Activated CD8-positive, alpha-beta memory T cell treated with anti-CD3 and anti-CD28 coated beads, Interleukin-2, amount 50 U/mL, for 24 hours (primary cell): ENCODE data around the gene ANK3.

Experiments used
- DNase-seq: peaks from one replicate; pipeline ENCODE4 v3.0.0-alpha.2; 2020; ENCODE audit errors: extremely low read depth

ANK3 gene

DNA sequence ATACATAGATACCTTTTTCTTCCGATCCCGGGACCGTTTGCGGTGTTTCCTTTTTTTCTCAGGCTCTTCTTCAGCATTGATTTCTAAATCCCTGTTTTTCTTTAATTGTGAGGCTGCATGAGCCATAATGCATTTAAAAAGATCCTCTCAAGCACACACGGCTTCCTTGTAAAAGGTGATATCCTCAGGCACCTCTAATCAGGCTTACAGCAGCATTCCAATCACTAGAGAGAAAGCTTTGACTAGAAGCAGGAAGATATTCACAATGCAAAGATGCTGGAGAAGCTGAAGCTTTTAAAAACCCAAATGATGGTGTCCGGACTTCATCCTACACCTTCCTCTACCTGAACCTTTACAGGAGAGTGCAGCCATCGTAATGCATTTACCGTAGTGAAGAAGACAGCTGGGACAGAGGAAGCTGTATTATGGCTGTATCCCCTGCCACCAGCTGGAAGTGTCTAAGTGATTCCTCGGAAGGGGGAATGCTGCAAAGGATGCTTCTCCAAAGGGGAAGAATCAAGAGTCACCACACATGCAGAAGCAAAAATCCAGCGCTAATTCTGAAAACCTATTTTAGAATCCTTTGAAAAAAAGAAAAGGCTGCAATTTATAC is at the start of gene ANK3:
Gene ANK3, minus strand, starts transcription at position 463 of the 613 bp plus-strand sequence. Its CDS starts 337 bp downstream, at position 126.
- DNase-seq, result no peak

DNA sequence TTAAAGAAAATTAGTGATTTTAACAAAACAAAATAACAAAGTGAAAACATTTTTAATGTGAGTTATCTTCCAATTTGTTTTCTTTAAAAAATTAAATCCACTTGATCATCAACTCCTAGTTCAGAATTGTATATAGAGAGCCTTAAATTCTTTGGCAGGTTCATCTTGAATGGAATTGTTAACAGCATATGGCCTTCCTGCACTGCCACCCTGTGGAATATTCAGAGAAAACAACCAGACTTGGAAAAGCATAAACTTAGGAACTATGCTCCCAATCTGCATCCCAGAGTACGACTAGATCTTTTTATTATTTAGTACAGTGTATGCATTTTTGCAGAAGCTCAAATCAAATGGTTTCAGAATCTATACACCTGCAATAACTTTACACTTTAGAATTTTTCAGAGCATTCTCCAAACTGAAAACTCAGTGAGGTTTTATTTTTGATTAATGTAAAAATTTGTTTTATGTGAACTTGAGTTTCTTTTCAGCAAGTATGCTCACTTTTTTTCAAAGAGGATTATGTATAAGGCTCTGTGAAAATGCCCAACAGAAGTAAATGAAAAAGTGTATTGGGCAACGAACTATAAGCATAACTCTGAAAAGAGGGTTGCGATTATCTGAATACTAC is 44.9 kb upstream of the ANK3 start:
- DNase-seq, result no peak

DNA sequence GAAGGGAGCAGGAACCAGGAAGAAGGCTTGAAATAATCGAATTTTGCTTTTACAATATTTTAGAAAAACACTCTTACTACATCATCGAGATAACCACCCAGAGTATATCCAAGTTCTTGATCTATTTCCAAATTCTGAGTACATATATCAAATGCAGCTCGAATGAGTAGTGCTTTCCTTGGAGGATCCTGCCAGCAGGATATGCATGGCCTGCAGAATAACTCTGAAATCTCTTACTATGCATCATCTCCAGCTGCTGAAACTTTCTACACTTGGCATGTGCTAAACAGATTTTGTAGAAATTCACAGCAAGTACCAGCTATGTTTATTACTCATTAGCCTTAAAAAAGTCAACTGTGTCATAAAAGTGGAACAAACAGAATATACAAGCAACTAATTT is 44.0 kb upstream of the ANK3 start:
- no peak for DNase-seq

DNA sequence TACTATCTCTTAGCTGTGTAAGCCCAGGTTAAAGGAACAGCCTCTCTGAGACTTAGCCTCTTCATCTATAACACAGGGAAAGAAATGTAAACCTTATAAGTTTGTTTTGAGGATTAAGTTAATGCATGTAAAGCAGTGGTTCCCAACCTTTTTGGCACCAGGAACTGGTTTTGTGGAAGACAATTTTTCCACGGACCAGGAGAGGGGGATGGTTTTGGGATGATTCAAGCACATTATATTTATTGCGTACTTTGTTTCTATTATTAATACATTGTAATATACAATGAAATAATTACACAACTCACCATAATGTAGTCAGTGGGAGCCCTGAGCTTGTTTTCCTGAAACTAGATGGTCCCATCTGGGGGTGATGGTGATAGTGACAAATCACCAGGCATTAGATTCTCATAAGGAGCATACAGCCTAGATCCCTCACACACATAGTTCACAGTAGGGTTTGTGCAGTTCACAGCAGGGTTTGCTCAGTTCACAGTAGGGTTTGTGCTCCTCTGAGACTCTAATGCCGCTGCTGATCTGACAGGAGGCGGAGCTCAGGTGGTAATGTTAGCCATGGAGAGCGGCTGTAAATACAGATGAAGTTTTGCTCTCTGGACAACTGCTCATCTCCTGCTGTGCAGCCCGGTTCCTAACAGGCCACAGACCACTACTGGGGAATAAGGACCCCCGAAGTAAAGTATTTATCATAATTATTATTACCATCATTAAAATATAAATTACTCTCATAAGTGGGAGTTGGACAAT is 41.3 kb upstream of the ANK3 start:
- no peak for DNase-seq

DNA sequence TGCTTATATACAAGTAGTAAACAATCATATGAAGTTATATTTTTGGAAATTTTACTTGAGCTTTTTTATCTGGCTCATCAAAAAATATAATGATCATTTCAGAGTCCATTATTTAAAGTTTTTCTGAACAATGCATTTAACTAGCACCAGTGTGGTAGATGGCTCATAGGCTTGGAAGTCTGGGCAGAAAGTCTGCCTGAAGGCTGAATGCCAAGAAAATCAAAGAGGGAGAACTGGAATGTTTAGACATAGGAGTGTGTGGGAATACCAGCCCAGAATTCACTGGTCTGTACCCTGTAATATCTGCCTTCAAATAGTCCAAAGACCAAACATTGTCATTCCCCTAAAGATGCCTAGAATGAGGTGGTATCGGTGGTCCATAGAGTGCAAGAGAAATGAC is 40.3 kb upstream of the ANK3 start:
- DNase-seq, result no peak

DNA sequence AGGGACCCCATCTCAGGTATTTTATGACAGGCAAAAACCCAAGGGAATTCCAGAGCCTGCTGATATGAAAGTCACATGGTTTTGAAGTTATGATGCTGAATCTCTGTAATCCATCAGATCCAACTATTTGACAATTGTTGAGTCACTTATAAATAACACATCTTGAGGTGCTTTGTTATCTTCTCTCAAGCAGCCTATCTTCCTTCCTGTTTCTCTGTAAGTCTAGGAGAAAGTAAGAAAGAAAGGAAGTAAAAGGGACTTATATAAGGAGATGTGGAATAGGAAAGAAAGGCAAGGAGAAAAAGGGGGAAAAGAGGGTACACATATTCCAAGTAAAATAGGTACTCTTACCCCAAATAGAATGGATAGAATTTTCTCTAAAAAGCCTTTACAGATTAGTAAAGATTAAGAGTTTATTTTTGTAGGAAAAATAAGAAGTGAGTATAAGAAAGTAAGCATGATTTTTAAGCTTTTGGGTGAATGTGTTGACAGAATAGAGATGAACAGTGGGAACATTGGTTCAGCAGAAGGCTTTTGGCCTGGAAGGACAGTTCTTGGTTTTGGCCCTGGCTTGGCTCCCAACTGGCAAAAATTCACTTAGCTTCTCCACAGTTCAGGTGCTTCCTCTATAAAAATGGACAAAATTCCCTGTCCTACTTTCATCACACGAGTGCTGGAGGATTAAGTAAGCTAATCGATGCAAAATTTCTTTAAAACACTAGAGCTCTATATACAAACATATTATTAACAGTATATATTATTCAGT is 39.6 kb upstream of the ANK3 start:
- no peak for DNase-seq

DNA sequence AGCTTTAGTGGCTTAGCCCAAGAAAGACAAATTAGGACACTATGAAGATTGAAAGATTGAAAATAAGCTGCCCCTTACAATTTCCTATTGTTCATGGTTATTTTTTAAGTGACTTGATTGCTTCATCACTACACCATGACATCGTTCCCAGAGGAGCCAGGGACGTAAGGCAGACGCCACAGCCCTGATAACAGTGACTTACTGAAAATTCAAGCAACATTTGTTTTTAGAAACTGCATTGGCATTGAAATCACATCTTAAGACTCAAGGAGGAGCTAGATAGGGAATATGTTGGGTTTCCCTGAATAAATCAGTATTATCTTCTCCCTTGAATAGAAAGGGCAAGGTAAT is 38.7 kb upstream of the ANK3 start:
- no peak for DNase-seq

DNA sequence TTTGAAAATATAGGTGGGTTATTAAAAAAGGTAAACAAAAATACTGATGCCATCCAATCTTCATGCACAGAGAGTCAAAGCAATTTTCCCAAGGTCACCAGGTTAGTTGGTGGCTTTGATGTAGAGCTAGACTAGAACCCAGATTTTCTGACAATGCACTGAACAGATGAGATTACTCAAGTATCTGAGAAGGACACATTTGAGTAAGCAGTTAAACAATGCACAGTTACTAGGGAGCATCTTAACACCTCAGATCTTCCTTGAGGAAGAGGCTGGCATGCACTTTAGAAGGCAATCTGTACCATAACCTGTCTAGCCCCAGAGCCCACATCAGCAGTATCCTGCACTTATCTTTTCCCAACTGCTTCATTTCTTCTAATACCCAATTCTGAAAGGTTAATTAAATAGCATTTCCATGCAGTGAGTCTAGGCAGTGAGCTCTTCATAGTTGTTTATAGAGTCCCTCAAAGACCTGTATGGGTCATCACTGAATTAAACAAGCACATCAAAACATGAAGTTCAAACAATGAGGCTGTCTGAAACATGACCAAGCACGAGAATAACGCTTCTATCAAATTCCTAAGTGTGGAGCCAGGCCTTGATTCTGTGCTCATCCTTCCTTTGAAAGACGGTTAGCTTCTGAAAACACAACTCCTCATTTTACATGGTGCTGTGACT is 38.2 kb upstream of the ANK3 start:
- DNase-seq, result no peak

DNA sequence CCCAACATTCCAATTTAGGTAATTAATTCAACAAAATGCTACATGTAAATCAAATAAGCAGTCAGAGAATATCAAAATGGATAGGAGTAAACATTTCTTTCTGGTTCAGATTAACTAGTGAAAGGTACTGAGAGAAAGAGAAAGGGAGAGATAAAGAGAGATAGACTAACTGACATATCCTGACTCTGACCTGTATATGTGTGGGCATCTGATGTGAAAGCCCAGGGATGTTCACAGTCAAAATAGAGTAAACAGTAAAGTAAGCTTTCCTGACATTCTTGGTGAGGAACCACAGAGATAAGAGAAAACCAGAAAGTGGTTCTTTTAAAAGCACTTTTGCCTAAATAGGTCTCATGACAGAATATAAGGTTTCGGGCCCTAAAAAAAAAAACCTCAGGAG is 37.5 kb upstream of the ANK3 start:
- no peak for DNase-seq

DNA sequence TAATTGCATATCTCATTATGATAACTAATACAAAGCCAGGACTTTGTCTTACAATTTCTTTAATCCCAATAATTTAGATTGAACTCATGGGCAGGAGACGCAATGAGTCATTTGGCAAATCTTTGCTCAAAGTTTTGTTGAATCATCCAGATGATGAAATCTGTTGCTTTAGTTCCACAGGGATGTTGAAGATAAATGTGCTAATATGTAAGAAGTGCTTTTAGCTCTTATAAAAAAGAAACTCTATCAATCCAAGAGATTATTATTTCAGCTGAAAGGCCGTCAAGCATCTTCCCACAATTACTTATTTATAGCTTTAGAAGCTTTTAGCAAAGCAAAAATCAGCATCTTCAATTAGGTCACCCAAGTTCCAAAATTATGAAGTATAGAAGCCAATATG is 36.8 kb upstream of the ANK3 start:
- DNase-seq, result no peak

DNA sequence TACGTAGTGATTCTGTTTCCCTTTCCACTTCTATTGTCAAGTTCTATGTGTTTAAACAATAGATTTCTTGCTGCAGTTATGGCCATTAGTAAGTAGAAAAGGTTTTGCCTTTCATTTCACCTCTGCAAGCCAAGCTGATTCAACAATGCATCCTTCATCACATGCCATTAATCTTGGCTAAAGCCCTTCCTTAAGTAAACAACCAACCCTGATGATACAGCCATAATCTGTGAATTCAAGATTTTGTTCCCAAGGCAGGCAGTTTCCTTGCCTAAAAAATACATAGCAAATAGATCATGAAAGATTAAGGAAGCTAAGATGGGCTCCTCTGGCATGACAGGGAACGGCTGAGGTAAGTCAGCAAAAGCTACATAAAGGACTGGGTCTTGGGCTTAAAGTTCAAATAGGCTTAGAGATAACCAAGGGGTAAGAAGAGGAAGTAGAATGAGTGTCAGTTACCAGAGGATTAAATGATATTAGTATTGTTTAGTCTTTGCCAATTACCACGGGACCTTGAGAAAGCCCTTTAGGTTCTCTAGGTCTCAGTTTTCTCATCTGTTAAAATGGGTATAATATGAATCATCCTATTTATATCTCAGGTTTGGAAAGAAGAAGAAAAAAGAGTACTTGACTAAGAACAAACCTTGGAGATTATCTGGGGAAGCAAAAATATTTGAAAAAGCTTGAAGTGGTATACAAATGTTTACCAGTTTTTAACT is 35.9 kb upstream of the ANK3 start:
- no peak for DNase-seq

DNA sequence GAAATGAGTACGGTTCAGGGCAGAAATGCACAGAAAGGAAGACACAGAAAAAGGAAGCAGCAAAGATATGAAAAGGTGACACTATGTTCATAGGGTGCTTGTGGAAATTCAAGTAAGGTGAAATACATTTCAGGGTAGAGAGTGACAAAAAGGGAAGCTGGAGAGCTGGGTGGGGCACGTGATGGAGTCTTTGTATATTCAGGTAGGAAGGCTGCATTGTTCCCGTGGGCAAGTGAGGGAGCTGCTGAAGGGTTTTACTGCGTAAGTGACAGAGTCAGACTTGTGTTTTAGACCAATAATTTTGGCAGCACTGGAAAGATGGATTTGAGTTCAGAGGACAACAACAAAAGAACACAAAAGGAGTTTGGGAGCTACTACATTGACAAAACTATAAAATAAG is 35.3 kb upstream of the ANK3 start:
- DNase-seq, result no peak

DNA sequence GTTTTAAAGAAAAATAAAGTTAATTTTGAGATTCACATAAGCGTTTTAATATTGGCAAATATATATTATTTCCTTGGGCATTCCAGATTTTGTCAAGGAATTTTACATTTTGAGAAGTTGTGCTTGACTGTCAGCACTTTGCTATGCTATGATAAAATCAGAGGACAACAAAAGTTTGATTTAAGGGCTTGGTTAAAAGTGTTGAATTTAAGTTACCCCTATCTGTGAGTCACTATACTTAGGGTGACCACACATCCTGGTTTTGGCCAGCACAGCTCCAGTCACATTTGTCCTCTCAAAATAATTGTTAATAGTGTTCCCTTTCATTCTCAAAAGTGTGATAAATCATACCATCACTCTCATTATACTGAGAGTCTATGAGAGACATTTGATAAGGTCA is 34.2 kb upstream of the ANK3 start:
- DNase-seq, result no peak

DNA sequence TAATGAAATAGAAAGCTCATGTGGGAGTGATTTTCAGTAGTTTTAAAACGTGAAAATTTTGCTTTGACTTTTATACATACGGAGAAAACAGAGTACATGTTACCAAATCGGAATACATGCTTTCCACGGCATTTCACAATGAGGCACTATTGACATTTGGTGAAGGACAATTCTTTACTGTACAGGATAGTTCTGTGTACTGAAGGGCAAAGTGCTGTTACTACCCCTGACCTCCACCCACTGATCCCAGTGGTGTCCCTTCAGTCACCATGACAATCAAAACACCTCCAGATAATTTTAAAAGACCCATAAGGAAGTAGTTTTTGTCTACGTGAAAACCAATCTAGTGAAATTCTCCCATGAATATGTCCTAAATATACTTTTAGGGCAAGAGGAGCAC is 33.1 kb upstream of the ANK3 start:
- no peak for DNase-seq

DNA sequence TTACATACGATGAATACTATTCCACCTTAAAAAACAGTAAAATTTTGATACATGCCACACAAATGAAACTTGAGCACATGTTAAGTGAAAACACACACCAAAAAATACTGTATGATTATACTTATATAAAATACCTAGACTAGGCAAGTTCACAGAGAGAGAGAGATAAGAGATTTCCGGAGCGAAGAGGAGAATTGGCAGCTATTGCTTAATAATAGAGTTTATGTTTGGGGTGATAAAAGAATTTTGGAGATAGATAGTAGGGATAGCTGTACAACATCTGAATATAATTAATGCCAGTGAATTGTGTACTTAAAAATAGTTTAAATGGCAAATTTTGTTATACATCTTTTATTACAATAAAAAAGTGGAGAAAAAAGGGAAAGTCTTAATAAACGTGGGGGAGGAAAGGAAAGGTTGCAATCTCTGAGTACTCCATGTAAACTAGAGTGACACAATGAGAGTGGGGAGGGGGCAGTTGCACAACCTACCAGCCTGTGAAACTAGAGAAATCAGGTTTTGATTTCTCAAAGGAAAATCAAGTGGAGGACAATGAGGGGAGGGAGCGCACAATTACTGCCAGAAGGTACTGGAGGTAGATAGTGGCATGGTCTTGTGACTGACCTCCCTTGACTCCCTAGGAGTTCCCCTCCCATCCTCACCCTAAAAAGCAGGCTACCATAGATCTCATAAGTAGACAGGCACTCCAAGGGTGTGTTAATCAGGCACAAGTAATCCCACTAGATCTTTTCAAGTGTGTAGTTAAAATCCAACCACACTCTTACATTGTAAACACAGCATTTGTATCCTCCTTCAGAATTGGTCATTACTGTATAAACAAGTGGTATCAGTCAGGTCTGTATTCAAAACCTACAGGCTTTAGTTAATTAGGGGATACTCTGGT is 31.6 kb upstream of the ANK3 start:
- DNase-seq, result no peak

DNA sequence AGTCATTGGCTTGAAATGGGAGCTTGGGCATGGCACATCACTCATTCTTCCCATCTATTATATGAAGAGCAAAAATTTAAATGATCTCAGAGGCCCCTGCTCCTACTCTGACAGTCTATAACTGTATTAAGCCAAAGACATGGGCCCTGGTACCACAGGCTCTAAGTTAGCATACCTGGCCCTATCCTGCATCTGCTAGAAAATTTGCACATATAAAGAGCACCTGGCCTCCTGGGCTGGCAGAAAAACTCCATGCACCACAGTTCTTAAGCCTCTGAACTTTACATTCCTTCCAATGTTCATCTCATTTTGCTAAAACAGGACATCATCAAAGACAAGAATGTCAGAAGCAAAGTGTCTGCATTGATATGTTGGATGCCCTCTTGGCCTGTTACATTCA is 29.6 kb upstream of the ANK3 start:
- no peak for DNase-seq

DNA sequence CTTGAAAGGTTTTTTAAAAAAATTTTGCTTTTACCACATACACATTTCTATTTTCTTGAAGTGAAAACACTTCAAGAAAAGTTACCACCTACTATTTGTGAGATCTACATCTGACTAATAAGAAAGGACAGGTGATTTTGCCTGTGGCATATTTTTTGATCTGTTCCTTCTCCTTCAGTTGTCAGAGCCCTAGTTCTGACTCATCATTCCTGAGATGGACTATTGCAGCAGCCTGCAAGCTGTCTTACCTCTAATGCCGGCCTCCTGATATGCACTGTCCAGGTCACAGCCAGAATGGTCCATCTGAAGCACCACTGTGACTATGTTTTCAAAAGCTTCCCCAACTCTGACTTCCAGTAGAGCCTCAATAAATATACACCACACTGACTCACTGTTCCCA is 28.2 kb upstream of the ANK3 start:
- DNase-seq, result no peak

DNA sequence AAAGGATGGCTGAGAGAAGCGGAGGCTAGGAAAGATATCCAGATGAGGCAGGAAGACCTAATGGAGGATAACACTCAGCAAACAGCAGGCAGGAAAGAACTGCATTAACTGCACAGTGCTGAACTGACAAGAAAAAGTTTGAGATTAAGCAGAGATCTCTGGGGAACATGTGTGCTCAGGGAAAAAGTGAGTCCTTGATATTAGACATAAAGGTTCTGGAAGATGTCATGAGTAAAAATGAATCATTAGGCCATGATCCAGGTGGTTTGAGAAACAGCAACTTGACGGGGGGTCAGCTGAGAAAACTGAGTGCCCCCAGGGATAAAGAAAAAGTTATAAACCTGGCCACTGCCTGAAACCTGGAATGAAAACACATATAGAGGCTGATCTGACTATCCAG is 27.3 kb upstream of the ANK3 start:
- DNase-seq, result no peak

DNA sequence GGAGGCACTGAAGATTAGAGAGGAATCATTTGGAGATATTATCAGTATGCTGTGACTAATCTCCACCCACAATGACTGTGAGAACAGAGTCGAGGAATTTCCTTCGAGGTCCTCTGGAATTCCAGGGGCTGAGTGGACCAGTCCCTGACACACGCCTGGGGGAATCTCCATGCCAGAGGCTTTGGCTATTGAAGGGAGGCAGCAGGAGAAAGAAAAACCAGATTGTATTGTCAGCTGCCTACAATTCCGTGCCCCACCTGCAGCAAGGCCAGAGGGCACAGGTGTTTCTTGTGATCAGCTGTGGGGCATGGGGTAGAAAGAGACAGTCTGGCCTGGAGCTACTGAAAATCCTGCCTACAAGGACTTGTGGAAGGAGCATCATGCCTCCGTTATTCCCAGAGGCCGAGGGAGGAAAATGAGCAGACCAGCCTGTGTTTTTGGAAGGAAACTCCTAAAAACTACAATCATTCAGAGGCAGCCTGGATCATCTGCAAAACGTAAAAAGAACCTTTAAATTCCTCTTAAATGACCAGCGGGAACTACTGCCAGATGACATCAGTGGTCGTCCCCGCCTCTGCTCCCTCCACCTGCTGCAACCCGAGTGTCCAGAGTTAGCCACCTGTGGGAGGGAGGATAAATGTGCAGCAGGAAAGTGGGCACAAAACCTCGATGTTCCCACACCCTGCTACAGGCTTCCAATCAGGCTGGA is 25.4 kb upstream of the ANK3 start:
- DNase-seq, result no peak

DNA sequence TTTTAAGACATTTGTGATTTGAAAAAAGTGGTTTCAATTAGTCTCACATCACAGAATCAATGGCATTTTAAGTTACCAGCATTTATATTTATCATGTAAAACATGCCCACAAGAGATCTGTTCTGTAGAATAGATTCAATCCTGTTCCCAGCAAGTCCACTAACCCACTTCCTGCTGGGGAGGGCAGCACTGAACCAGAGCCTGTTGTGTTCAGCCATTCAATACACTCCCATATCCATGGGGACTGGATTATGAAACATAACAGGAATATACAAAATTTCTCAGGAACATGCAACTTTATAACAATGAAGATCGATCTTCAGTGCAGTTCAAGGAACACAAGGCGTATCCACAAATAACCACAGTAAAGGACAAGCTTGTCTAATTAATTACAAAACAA is 24.4 kb upstream of the ANK3 start:
- DNase-seq, result no peak
